Astrocyte (in vitro differentiated cells and primary cell): Measurements from ENCODE around the gene SFTA2. TPM values are rescaled to one million over a fixed set of nuclear protein-coding genes. Genes with fewer than 3 reads are reported as not detected.

Source experiments
- DNase-seq: peaks from one replicate; pipeline ENCODE4 v3.0.0-alpha.2; 2010; ENCODE audit warnings: low read depth
- FAIRE-seq: peaks from 2 replicates; lab custom pipeline; 2011; peaks lifted over from hg19 to GRCh38; lab: Jason Lieb, UNC
- H2AFZ ChIP-seq: 2 replicates; pipeline ENCODE4 v1.6.0; 2012; ENCODE audit warnings: low read depth, low read length, inconsistent platforms
- H3K27ac ChIP-seq: 2 replicates; pipeline ENCODE4 v1.5.1; 2011; ENCODE audit warnings: low read depth, low read length, inconsistent platforms
- H3K27me3 ChIP-seq: 2 replicates; pipeline ENCODE4 v1.6.0; 2011; ENCODE audit warnings: low read length, inconsistent platforms; ENCODE audit not compliant: insufficient read depth
- H3K36me3 ChIP-seq: 2 replicates; pipeline ENCODE4 v1.5.1; 2011; ENCODE audit warnings: low read length, inconsistent platforms; ENCODE audit not compliant: insufficient read depth
- H3K4me1 ChIP-seq: 2 replicates; pipeline ENCODE4 v1.5.1; 2011; ENCODE audit warnings: low read length, inconsistent platforms; ENCODE audit not compliant: insufficient read depth
- H3K4me2 ChIP-seq: 2 replicates; pipeline ENCODE4 v1.6.0; 2012; ENCODE audit warnings: low read length, inconsistent platforms
- H3K4me3 ChIP-seq: 2 replicates; pipeline ENCODE4 v1.5.1; 2011; ENCODE audit warnings: low read depth, mild to moderate bottlenecking, low read length, inconsistent platforms; ENCODE audit not compliant: insufficient read depth
- H3K79me2 ChIP-seq: 2 replicates; pipeline ENCODE4 v1.6.0; 2012; ENCODE audit warnings: mild to moderate bottlenecking, low read length, inconsistent platforms; ENCODE audit not compliant: insufficient read depth
- H3K9ac ChIP-seq: 2 replicates; pipeline ENCODE4 v1.6.0; 2012; ENCODE audit warnings: mild to moderate bottlenecking, low read length, inconsistent platforms
- H3K9me3 ChIP-seq: 2 replicates; pipeline ENCODE4 v1.5.1; 2012; ENCODE audit warnings: low read depth, mild to moderate bottlenecking, low read length, inconsistent platforms; ENCODE audit not compliant: insufficient read depth
- H4K20me1 ChIP-seq: 2 replicates; pipeline ENCODE4 v1.6.0; 2012; ENCODE audit warnings: low read length, inconsistent platforms; ENCODE audit not compliant: insufficient read depth
- H3K27ac Mint-ChIP-seq: one replicate; pipeline ENCODE4 v1.8.0; 2021; ENCODE audit warnings: mild to moderate bottlenecking, mixed read lengths; ENCODE audit not compliant: unreplicated experiment
- H3K27me3 Mint-ChIP-seq: one replicate; pipeline ENCODE4 v1.8.0; 2021; ENCODE audit warnings: low read depth, mixed read lengths; ENCODE audit not compliant: unreplicated experiment
- H3K36me3 Mint-ChIP-seq: one replicate; pipeline ENCODE4 v1.8.0; 2021; ENCODE audit warnings: low read depth, mixed read lengths; ENCODE audit not compliant: unreplicated experiment
- H3K4me1 Mint-ChIP-seq: one replicate; pipeline ENCODE4 v1.8.0; 2021; ENCODE audit warnings: low read depth, mixed read lengths; ENCODE audit not compliant: unreplicated experiment
- H3K4me3 Mint-ChIP-seq: one replicate; pipeline ENCODE4 v1.8.0; 2021; ENCODE audit warnings: mild to moderate bottlenecking, moderate library complexity, mixed read lengths; ENCODE audit not compliant: unreplicated experiment
- H3K9me3 Mint-ChIP-seq: one replicate; pipeline ENCODE4 v1.8.0; 2021; ENCODE audit warnings: mild to moderate bottlenecking, mixed read lengths; ENCODE audit not compliant: unreplicated experiment
- EZH2 ChIP-seq: IDR thresholded peaks from 2 replicates; pipeline ENCODE4 v1.6.1; 2012; ENCODE audit warnings: mild to moderate bottlenecking, low read length, inconsistent platforms; ENCODE audit not compliant: insufficient read depth
- total RNA-seq: library from RNA; stranded (reverse); gene quantifications from 2 replicates; pipeline ENCODE4 v1.2.1, GENCODE V29; 2021
- TF ChIP-seq, protein P1 (sequence below): IDR thresholded peaks from 2 replicates; pipeline ENCODE4 v1.5.1; 2011; ENCODE audit warnings: low read depth, mild to moderate bottlenecking, inconsistent platforms, low read length, moderate library complexity; ENCODE audit not compliant: insufficient read depth

Gene SFTA2
- total RNA-seq, 1 donor from 2014 or later, result not detected

- Mint-ChIP-seq H3K27ac (no peak overlapping the region), H3K9me3 (peaks cover 4% of the 10 kb centered on the region), H3K27me3 (peaks cover 28% of the 10 kb centered on the region), H3K36me3 (peaks cover 10% of the 10 kb centered on the region), H3K4me1 (no peaks in the 10 kb centered on the region), H3K4me3 (no peak overlapping the region)
- DNase-seq (no peak), FAIRE-seq (no peak)
- Histone ChIP-seq H3K4me3 (no peak overlapping the region), H3K27ac (no peak overlapping the region), H3K79me2 (no peaks in the 10 kb centered on the region), H4K20me1 (no peaks in the 10 kb centered on the region), H3K4me2 (no peak overlapping the region), H2AFZ (no peak overlapping the region), H3K27me3 (no peaks in the 10 kb centered on the region), H3K9ac (no peak overlapping the region), H3K9me3 (peaks cover 5% of the 10 kb centered on the region), H3K36me3 (no peaks in the 10 kb centered on the region), H3K4me1 (no peaks in the 10 kb centered on the region)
- TF ChIP-seq, protein P1, sequence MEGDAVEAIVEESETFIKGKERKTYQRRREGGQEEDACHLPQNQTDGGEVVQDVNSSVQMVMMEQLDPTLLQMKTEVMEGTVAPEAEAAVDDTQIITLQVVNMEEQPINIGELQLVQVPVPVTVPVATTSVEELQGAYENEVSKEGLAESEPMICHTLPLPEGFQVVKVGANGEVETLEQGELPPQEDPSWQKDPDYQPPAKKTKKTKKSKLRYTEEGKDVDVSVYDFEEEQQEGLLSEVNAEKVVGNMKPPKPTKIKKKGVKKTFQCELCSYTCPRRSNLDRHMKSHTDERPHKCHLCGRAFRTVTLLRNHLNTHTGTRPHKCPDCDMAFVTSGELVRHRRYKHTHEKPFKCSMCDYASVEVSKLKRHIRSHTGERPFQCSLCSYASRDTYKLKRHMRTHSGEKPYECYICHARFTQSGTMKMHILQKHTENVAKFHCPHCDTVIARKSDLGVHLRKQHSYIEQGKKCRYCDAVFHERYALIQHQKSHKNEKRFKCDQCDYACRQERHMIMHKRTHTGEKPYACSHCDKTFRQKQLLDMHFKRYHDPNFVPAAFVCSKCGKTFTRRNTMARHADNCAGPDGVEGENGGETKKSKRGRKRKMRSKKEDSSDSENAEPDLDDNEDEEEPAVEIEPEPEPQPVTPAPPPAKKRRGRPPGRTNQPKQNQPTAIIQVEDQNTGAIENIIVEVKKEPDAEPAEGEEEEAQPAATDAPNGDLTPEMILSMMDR, result no peak
- TF ChIP-seq EZH2, result no peak
Measured at GRCh38 chr6:30932665-30933365, 845 bp upstream of the SFTA2 start.

DNA sequence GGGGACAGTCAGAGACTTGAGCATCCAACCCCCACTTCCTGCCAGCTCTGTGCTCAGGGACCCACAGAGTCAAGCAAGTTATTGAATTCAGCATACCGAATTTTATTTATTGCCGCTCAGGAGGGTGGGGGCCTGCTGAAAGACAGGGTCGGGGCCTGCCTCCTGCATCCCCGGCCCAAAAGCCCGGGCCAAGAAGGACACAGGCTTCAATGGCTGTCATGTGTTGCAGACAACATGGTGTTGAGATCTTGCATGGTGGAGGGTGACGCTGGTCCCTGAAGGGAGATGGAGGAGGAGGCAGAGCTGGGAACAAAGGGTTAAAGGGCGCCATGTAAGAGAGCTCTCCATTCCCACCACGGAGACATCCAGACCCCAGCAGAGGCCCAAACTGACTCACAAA, 698 bp downstream of the SFTA2 start:
- peaks cover 5% of the 10 kb centered on the region for H3K9me3 ChIP-seq
- Mint-ChIP-seq H3K4me3 (no peak overlapping the region), H3K27me3 (peaks cover 19% of the 10 kb centered on the region), H3K9me3 (peaks cover 7% of the 10 kb centered on the region), H3K4me1 (no peaks in the 10 kb centered on the region), H3K36me3 (peaks cover 19% of the 10 kb centered on the region), H3K27ac (no peak overlapping the region)
- no peaks in the 10 kb centered on the region for H3K27me3 ChIP-seq
- H3K4me1 ChIP-seq, result no peaks in the 10 kb centered on the region
- no peak overlapping the region for H3K4me3 ChIP-seq
- TF ChIP-seq, protein P1, result no peak
- TF ChIP-seq EZH2, result no peak
- no peaks in the 10 kb centered on the region for H4K20me1 ChIP-seq
- H2AFZ ChIP-seq, result no peak overlapping the region
- no peak for DNase-seq
- no peaks in the 10 kb centered on the region for H3K36me3 ChIP-seq
- no peak overlapping the region for H3K9ac ChIP-seq
- no peak overlapping the region for H3K4me2 ChIP-seq
- FAIRE-seq, result no peak
- no peak overlapping the region for H3K27ac ChIP-seq
- H3K79me2 ChIP-seq, result no peaks in the 10 kb centered on the region

DNA sequence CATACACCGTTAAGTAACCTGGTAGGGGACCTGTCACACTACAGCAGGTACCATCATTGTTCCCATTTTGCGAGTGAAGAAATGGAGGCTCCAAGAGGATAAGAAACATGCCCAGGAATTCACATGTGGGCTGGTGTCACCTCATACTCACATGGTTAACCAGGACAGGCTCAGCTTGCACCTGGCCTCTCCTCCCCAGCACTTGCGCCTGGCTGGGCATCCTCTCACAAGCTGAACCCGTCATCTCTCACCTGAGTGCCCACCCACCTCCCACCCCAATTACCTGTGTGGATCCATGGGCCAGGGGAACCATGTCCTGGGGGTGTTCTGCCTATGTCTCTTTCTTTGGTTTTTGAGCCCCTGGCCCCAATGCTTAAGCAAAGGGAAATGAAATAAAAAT, 1.5 kb downstream of the SFTA2 start:
- no peaks in the 10 kb centered on the region for H3K36me3 ChIP-seq
- Mint-ChIP-seq H3K27ac (no peak overlapping the region), H3K9me3 (peaks cover 7% of the 10 kb centered on the region), H3K4me1 (no peaks in the 10 kb centered on the region), H3K4me3 (no peak overlapping the region), H3K36me3 (peaks cover 20% of the 10 kb centered on the region), H3K27me3 (peaks cover 16% of the 10 kb centered on the region)
- no peak overlapping the region for H2AFZ ChIP-seq
- H3K4me1 ChIP-seq, result no peaks in the 10 kb centered on the region
- no peaks in the 10 kb centered on the region for H3K27me3 ChIP-seq
- no peaks in the 10 kb centered on the region for H4K20me1 ChIP-seq
- no peak overlapping the region for H3K4me3 ChIP-seq
- FAIRE-seq (no peak), DNase-seq (no peak)
- H3K79me2 ChIP-seq, result no peaks in the 10 kb centered on the region
- no peak overlapping the region for H3K4me2 ChIP-seq
- no peak overlapping the region for H3K9ac ChIP-seq
- TF ChIP-seq, protein P1, result no peak
- no peak for TF ChIP-seq EZH2
- peaks cover 5% of the 10 kb centered on the region for H3K9me3 ChIP-seq
- H3K27ac ChIP-seq, result no peak overlapping the region
